Measurements from ENCODE around the gene TMEM18. TPM values are rescaled to one million over a fixed set of nuclear protein-coding genes. Genes with fewer than 3 reads are reported as not detected.

Gene TMEM18
- polyA plus RNA-seq, 1 of the 3 experiments (the other 2 are of a cell fraction): 29.3 TPM

DNA sequence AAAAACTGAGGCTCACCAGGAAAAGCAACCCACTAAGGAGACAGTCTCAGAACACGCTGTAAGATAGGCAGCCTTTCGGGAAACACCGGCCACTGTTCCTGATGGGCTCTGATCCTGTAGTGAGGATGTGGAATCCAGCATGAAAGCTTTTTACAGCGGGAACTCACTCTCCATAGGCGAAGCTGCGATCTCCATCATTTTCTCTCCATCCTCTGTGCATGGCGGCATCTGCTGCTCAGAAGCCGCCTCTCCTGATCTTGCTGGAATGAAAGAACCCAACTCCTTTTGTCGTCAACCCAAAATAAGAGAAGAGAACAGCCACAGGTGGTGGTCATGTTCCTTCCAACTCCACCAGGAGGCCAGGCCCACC, 49.9 kb downstream of the TMEM18 start:
- no peaks in the 10 kb centered on the region; the same call in 1 of the 2 replicates for H3K9me3 ChIP-seq
- H3K79me2 ChIP-seq (ENCODE audit: insufficient read depth): no peaks in the 10 kb centered on the region
- H3K27ac ChIP-seq (ENCODE audit: low read depth in 2 of 2, low read length in 1 of 2): peak overlapping the region in 1 of 2 experiments; percentile 96; a peak in 2 of 4 replicates
- no peak for DNase-seq
- no peaks in the 10 kb centered on the region for H3K36me3 ChIP-seq (replicated peaks in 1 of 2; ENCODE audit: control insufficient read depth in 1 of 2, insufficient read depth in 2 of 2, low read length in 1 of 2)
- no peaks in the 10 kb centered on the region for H3F3A ChIP-seq (replicated peaks; ENCODE audit: insufficient read depth)
- no peak overlapping the region for H2AFZ ChIP-seq (ENCODE audit: low read depth)
- H4K20me1 ChIP-seq (ENCODE audit: insufficient read depth): no peaks in the 10 kb centered on the region
- no peaks in the 10 kb centered on the region for H3K27me3 ChIP-seq (ENCODE audit: insufficient read depth)
- no peak overlapping the region for H3K9ac ChIP-seq
- peaks cover 0 to 48% of the 10 kb centered on the region in 2 experiments; a peak in 2 of 4 replicates for H3K4me1 ChIP-seq (ENCODE audit: control insufficient read depth in 1 of 2, insufficient read depth in 2 of 2, low read depth in 1 of 2, low read length in 1 of 2)
- H3K4me3 ChIP-seq (ENCODE audit: low read depth in 2 of 2, low read length in 1 of 2): no peak overlapping the region
- ChIA-PET POLR2A (no interaction called here), CTCF (interaction anchor here (1.0 to 5.9 kb wide), 3 partner anchors 10 to 98 kb away, joined by 4 to 39 read pairs (median 25); no protein-coding TSS in a partner anchor)
- TF ChIP-seq POLR2AphosphoS5 (IDR thresholded peaks at IDR 0.05; ENCODE audit: low read depth, low read length): no peak
- TF ChIP-seq NRF1 (IDR thresholded peaks at IDR 0.05; ENCODE audit: low read depth, low read length): no peak
- no peak for TF ChIP-seq EP300 (IDR thresholded peaks at IDR 0.05; ENCODE audit: borderline replicate concordance in 1 of 2, low read depth in 1 of 2, low read length in 1 of 2)
- TF ChIP-seq JUND (IDR thresholded peaks at IDR 0.05): no peak
- TF ChIP-seq FOXM1 (IDR thresholded peaks at IDR 0.05; ENCODE audit: low read depth): no peak
- no peak for TF ChIP-seq ELF1 (IDR thresholded peaks at IDR 0.05)
- TF ChIP-seq FOSL2 (IDR thresholded peaks at IDR 0.05; ENCODE audit: borderline replicate concordance, low read depth): no peak
- no peak for TF ChIP-seq CHD2 (IDR thresholded peaks at IDR 0.05; ENCODE audit: low read length, partially characterized antibody)
- no peak for TF ChIP-seq NFIC (IDR thresholded peaks at IDR 0.05; ENCODE audit: borderline replicate concordance)
- no peak for TF ChIP-seq RAD21 (IDR thresholded peaks at IDR 0.05; ENCODE audit: low read length)
- TF ChIP-seq, protein P1, sequence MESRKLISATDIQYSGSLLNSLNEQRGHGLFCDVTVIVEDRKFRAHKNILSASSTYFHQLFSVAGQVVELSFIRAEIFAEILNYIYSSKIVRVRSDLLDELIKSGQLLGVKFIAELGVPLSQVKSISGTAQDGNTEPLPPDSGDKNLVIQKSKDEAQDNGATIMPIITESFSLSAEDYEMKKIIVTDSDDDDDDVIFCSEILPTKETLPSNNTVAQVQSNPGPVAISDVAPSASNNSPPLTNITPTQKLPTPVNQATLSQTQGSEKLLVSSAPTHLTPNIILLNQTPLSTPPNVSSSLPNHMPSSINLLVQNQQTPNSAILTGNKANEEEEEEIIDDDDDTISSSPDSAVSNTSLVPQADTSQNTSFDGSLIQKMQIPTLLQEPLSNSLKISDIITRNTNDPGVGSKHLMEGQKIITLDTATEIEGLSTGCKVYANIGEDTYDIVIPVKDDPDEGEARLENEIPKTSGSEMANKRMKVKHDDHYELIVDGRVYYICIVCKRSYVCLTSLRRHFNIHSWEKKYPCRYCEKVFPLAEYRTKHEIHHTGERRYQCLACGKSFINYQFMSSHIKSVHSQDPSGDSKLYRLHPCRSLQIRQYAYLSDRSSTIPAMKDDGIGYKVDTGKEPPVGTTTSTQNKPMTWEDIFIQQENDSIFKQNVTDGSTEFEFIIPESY (IDR thresholded peaks at IDR 0.05; ENCODE audit: borderline replicate concordance, low read depth): no peak
- TF ChIP-seq EZH2phosphoT487 (IDR thresholded peaks at IDR 0.05; ENCODE audit: borderline replicate concordance, low read depth): no peak
- no peak for TF ChIP-seq YY1 (IDR thresholded peaks at IDR 0.05; ENCODE audit: low read depth)
- no peak for TF ChIP-seq MXI1 (IDR thresholded peaks at IDR 0.05; ENCODE audit: low read depth, low read length)
- no peak for TF ChIP-seq MEF2A (IDR thresholded peaks at IDR 0.05; ENCODE audit: borderline replicate concordance, low read depth)
- H3K9me2 ChIP-seq: no peaks in the 10 kb centered on the region; the same call in 1 of the 2 replicates
- WGBS (ENCODE audit: low lambda C conversion rate): 60% methylated on average over 9 of the region's 9 CpGs
- H3K4me2 ChIP-seq: no peak overlapping the region

DNA sequence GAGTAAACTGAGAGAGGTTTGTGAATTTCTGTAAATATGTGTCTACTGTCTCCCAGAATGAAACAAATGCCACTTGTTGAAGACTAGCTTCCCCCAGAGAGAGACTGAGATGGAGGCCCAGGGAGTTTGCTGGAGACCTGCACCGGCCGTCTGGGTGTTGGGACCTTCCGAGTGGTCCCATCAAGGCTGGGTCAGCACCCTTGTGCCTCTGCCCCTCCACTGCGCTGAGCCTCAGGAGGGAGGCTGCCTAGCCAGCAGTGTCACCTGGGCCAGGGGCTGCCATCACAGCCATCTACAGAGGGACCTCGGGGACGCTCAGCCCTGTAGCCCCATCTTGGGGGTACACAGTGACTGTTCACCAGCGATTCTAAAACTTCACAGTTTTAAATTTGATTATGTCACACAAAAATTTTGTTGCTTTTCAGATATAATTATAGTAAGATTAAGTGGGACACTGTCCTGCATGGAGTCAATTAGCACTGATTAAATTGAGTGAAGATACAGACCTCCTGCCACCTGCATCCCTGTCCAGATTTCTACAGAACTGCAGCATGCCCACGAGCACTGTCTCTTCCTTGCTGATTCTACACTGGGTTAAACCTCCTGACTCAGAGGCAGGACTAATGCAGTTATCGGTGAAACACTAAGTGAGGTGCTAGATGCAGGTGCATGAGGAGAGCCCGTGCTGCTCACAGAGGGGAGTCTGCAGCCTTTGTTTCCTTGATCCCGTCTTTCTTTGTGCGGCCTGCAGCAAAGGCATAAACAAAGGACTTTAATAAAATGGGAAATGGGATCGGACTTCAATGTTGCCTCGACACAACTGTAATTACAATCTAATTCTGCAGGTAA, 50.5 kb downstream of the TMEM18 start:
- WGBS (ENCODE audit: low lambda C conversion rate): 39% methylated on average over 13 of the region's 14 CpGs
- H3K4me1 ChIP-seq (ENCODE audit: control insufficient read depth in 1 of 2, insufficient read depth in 2 of 2, low read depth in 1 of 2, low read length in 1 of 2): peaks cover 0 to 48% of the 10 kb centered on the region in 2 experiments; a peak in 2 of 4 replicates
- TF ChIP-seq RCOR1 (IDR thresholded peaks at IDR 0.05; ENCODE audit: low read length) (peak; percentile 87), FOXJ3 (CRISPR knock-in tag; IDR thresholded peaks at IDR 0.05) (peak; percentile 51; the same call in 1 of the 2 replicates), CHD2 (IDR thresholded peaks at IDR 0.05; ENCODE audit: low read length, partially characterized antibody) (peak; percentile 81), YY1 (IDR thresholded peaks at IDR 0.05; ENCODE audit: low read depth) (no peak), EZH2phosphoT487 (IDR thresholded peaks at IDR 0.05; ENCODE audit: borderline replicate concordance, low read depth) (no peak), TEAD4 (IDR thresholded peaks at IDR 0.05; ENCODE audit: borderline replicate concordance, insufficient read depth) (no peak), FOSL2 (IDR thresholded peaks at IDR 0.05; ENCODE audit: borderline replicate concordance, low read depth) (no peak), EP300 (IDR thresholded peaks at IDR 0.05; ENCODE audit: borderline replicate concordance in 1 of 2, low read depth in 1 of 2, low read length in 1 of 2) (peak in 1 of 2 experiments; percentile 83; a peak in 1 of 4 replicates), NRF1 (IDR thresholded peaks at IDR 0.05; ENCODE audit: low read depth, low read length) (no peak), JUND (IDR thresholded peaks at IDR 0.05) (no peak), POLR2AphosphoS5 (IDR thresholded peaks at IDR 0.05; ENCODE audit: low read depth, low read length) (no peak)
- TF ChIP-seq, protein P2, sequence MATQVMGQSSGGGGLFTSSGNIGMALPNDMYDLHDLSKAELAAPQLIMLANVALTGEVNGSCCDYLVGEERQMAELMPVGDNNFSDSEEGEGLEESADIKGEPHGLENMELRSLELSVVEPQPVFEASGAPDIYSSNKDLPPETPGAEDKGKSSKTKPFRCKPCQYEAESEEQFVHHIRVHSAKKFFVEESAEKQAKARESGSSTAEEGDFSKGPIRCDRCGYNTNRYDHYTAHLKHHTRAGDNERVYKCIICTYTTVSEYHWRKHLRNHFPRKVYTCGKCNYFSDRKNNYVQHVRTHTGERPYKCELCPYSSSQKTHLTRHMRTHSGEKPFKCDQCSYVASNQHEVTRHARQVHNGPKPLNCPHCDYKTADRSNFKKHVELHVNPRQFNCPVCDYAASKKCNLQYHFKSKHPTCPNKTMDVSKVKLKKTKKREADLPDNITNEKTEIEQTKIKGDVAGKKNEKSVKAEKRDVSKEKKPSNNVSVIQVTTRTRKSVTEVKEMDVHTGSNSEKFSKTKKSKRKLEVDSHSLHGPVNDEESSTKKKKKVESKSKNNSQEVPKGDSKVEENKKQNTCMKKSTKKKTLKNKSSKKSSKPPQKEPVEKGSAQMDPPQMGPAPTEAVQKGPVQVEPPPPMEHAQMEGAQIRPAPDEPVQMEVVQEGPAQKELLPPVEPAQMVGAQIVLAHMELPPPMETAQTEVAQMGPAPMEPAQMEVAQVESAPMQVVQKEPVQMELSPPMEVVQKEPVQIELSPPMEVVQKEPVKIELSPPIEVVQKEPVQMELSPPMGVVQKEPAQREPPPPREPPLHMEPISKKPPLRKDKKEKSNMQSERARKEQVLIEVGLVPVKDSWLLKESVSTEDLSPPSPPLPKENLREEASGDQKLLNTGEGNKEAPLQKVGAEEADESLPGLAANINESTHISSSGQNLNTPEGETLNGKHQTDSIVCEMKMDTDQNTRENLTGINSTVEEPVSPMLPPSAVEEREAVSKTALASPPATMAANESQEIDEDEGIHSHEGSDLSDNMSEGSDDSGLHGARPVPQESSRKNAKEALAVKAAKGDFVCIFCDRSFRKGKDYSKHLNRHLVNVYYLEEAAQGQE (IDR thresholded peaks at IDR 0.05; ENCODE audit: low read depth, low read length): no peak
- TF ChIP-seq, protein P3, sequence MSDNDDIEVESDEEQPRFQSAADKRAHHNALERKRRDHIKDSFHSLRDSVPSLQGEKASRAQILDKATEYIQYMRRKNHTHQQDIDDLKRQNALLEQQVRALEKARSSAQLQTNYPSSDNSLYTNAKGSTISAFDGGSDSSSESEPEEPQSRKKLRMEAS (IDR thresholded peaks at IDR 0.05; ENCODE audit: low read depth): no peak

More for the DNA sequence above, 50.5 kb downstream of the TMEM18 start:
- Histone ChIP-seq H3K36me3 (replicated peaks in 1 of 2; ENCODE audit: control insufficient read depth in 1 of 2, insufficient read depth in 2 of 2, low read length in 1 of 2) (no peaks in the 10 kb centered on the region), H3K9ac (no peak overlapping the region), H2AFZ (ENCODE audit: low read depth) (no peak overlapping the region), H3K27ac (ENCODE audit: low read depth in 2 of 2, low read length in 1 of 2) (peak overlapping the region in 1 of 2 experiments; percentile 96; a peak in 2 of 4 replicates), H3K9me3 (no peaks in the 10 kb centered on the region; the same call in 1 of the 2 replicates), H3K4me3 (ENCODE audit: low read depth in 2 of 2, low read length in 1 of 2) (no peak overlapping the region), H3K4me2 (no peak overlapping the region), H3K27me3 (ENCODE audit: insufficient read depth) (no peaks in the 10 kb centered on the region), H3F3A (replicated peaks; ENCODE audit: insufficient read depth) (no peaks in the 10 kb centered on the region), H3K79me2 (ENCODE audit: insufficient read depth) (no peaks in the 10 kb centered on the region), H4K20me1 (ENCODE audit: insufficient read depth) (no peaks in the 10 kb centered on the region), H3K9me2 (no peaks in the 10 kb centered on the region; the same call in 1 of the 2 replicates)
- ChIA-PET CTCF (interaction anchor here (0.6 to 5.9 kb wide), 9 partner anchors 9 to 529 kb away, joined by 3 to 39 read pairs (median 4); no protein-coding TSS in a partner anchor), POLR2A (no interaction called here)
- DNase-seq: peak; percentile 64

Data from SK-N-SH (cell line).